ENCODE results near the gene PCSK6. TPM values are rescaled to one million over a fixed set of nuclear protein-coding genes. Genes with fewer than 3 reads are reported as not detected.

Gene PCSK6
- total and polyA plus RNA-seq, 2 experiments from 2014 or later = 0.38 TPM; not detected in 1

- Histone ChIP-seq H3K4me1 (ENCODE audit: insufficient read depth) (no peaks in the 10 kb centered on the region), H3K4me3 (no peak overlapping the region), H3K27ac (no peak overlapping the region), H3F3A (ENCODE audit: insufficient read depth) (no peaks in the 10 kb centered on the region), H2AFZ (no peak overlapping the region), H3K4me2 (ENCODE audit: unreplicated experiment) (no peak overlapping the region), H3K9ac (no peak overlapping the region), H3K9me3 (ENCODE audit: low read depth) (no peaks in the 10 kb centered on the region), H3K27me3 (replicated peaks; ENCODE audit: insufficient read depth) (peaks cover 18% of the 10 kb centered on the region; the same call in 1 of the 2 replicates), H3K36me3 (ENCODE audit: low read depth) (no peaks in the 10 kb centered on the region), H4K20me1 (ENCODE audit: insufficient read depth) (no peaks in the 10 kb centered on the region), H3K9me2 (ENCODE audit: insufficient read depth) (no peaks in the 10 kb centered on the region), H3K79me2 (ENCODE audit: insufficient read depth) (no peaks in the 10 kb centered on the region)
- TF ChIP-seq EZH2 (IDR thresholded peaks at IDR 0.05; ENCODE audit: insufficient read depth, poor library complexity, severe bottlenecking) (no peak), EZH2phosphoT487 (IDR thresholded peaks at IDR 0.05; ENCODE audit: insufficient read depth, low read depth) (no peak)
- in situ Hi-C loops (cut with MboI) = no loop called here
- no peak for DNase-seq
- 58 to 61% methylated on average over 4 of the region's 4 CpGs for WGBS, 2 experiments (ENCODE audit: low coverage in 1 of 2, low lambda C conversion rate in 2 of 2, missing lambda C conversion rate in 2 of 2)
These were observed 39.4 kb upstream of the PCSK6 start for GRCh38 chr15:101528917-101529299.

GRCh38 chr15:101528108-101528916 lies 38.8 kb upstream of the PCSK6 start:
- peak; percentile 16 for DNase-seq
- in situ Hi-C loops (cut with MboI) = no loop called here
- WGBS, 2 experiments (ENCODE audit: low coverage in 1 of 2, low lambda C conversion rate in 2 of 2, missing lambda C conversion rate in 2 of 2) = 9 to 12% methylated on average over 16 to 18 of the region's 18 CpGs

GRCh38 chr15:101526890-101527289 lies 37.4 kb upstream of the PCSK6 start:
- no peak overlapping the region for H3K9ac ChIP-seq
- no peak for DNase-seq
- no peaks in the 10 kb centered on the region for H3K36me3 ChIP-seq (ENCODE audit: low read depth)
- H3K4me3 ChIP-seq = no peak overlapping the region
- WGBS, 2 experiments (ENCODE audit: low coverage in 1 of 2, low lambda C conversion rate in 2 of 2, missing lambda C conversion rate in 2 of 2) = 52 to 60% methylated on average over 7 of the region's 7 CpGs
- TF ChIP-seq EZH2phosphoT487 (IDR thresholded peaks at IDR 0.05; ENCODE audit: insufficient read depth, low read depth) (no peak), EZH2 (IDR thresholded peaks at IDR 0.05; ENCODE audit: insufficient read depth, poor library complexity, severe bottlenecking) (no peak)
- no peaks in the 10 kb centered on the region for H3K4me1 ChIP-seq (ENCODE audit: insufficient read depth)
- no peaks in the 10 kb centered on the region for H4K20me1 ChIP-seq (ENCODE audit: insufficient read depth)
- H2AFZ ChIP-seq = no peak overlapping the region
- H3K79me2 ChIP-seq (ENCODE audit: insufficient read depth) = no peaks in the 10 kb centered on the region
- no peaks in the 10 kb centered on the region for H3K9me3 ChIP-seq (ENCODE audit: low read depth)
- peaks cover 18% of the 10 kb centered on the region; the same call in 1 of the 2 replicates for H3K27me3 ChIP-seq (replicated peaks; ENCODE audit: insufficient read depth)
- no peaks in the 10 kb centered on the region for H3K9me2 ChIP-seq (ENCODE audit: insufficient read depth)
- no peak overlapping the region for H3K4me2 ChIP-seq (ENCODE audit: unreplicated experiment)
- in situ Hi-C loops (cut with MboI) = no loop called here
- H3F3A ChIP-seq (ENCODE audit: insufficient read depth) = no peaks in the 10 kb centered on the region
- H3K27ac ChIP-seq = no peak overlapping the region

More at GRCh38 chr15:101528108-101528916, 38.8 kb upstream of the PCSK6 start:
- Histone ChIP-seq H3K4me3 (no peak overlapping the region), H3K27ac (no peak overlapping the region), H3K79me2 (ENCODE audit: insufficient read depth) (no peaks in the 10 kb centered on the region), H3K4me2 (ENCODE audit: unreplicated experiment) (no peak overlapping the region), H3K9me2 (ENCODE audit: insufficient read depth) (no peaks in the 10 kb centered on the region), H4K20me1 (ENCODE audit: insufficient read depth) (no peaks in the 10 kb centered on the region), H2AFZ (no peak overlapping the region), H3K9me3 (ENCODE audit: low read depth) (no peaks in the 10 kb centered on the region), H3K36me3 (ENCODE audit: low read depth) (no peaks in the 10 kb centered on the region), H3K4me1 (ENCODE audit: insufficient read depth) (no peaks in the 10 kb centered on the region), H3K27me3 (replicated peaks; ENCODE audit: insufficient read depth) (peaks cover 18% of the 10 kb centered on the region; the same call in 1 of the 2 replicates), H3F3A (ENCODE audit: insufficient read depth) (no peaks in the 10 kb centered on the region), H3K9ac (no peak overlapping the region)
- TF ChIP-seq EZH2 (IDR thresholded peaks at IDR 0.05; ENCODE audit: insufficient read depth, poor library complexity, severe bottlenecking) = no peak
- no peak for TF ChIP-seq EZH2phosphoT487 (IDR thresholded peaks at IDR 0.05; ENCODE audit: insufficient read depth, low read depth)

- H3K9me3 ChIP-seq (ENCODE audit: low read depth) = no peaks in the 10 kb centered on the region
- no peaks in the 10 kb centered on the region for H3K9me2 ChIP-seq (ENCODE audit: insufficient read depth)
- no peaks in the 10 kb centered on the region for H4K20me1 ChIP-seq (ENCODE audit: insufficient read depth)
- no peaks in the 10 kb centered on the region for H3K79me2 ChIP-seq (ENCODE audit: insufficient read depth)
- H3K27me3 ChIP-seq (replicated peaks; ENCODE audit: insufficient read depth) = peaks cover 18% of the 10 kb centered on the region; the same call in 1 of the 2 replicates
- H3K9ac ChIP-seq = no peak overlapping the region
- H2AFZ ChIP-seq = no peak overlapping the region
- no peaks in the 10 kb centered on the region for H3F3A ChIP-seq (ENCODE audit: insufficient read depth)
- no peak for DNase-seq
- no peak for TF ChIP-seq EZH2phosphoT487 (IDR thresholded peaks at IDR 0.05; ENCODE audit: insufficient read depth, low read depth)
- no peak for TF ChIP-seq EZH2 (IDR thresholded peaks at IDR 0.05; ENCODE audit: insufficient read depth, poor library complexity, severe bottlenecking)
- in situ Hi-C loops (cut with MboI) = no loop called here
- 55 to 66% methylated on average over 13 of the region's 13 CpGs for WGBS, 2 experiments (ENCODE audit: low coverage in 1 of 2, low lambda C conversion rate in 2 of 2, missing lambda C conversion rate in 2 of 2)
- no peak overlapping the region for H3K4me2 ChIP-seq (ENCODE audit: unreplicated experiment)
- no peaks in the 10 kb centered on the region for H3K4me1 ChIP-seq (ENCODE audit: insufficient read depth)
- no peak overlapping the region for H3K4me3 ChIP-seq
- no peaks in the 10 kb centered on the region for H3K36me3 ChIP-seq (ENCODE audit: low read depth)
- no peak overlapping the region for H3K27ac ChIP-seq
These were observed 36.9 kb upstream of the PCSK6 start for GRCh38 chr15:101526442-101526841.
